HG03354 (cell line): ENCODE data around the gene MAP4.

Experiments used
- ATAC-seq: cut with Tn5 transposase; IDR thresholded peaks from one replicate; pipeline ENCODE4 v1.9.1; 2021; ENCODE audit warnings: mild to moderate bottlenecking; ENCODE audit not compliant: unreplicated experiment, poor library complexity, severe bottlenecking

The MAP4 gene

GRCh38 chr3:47803480-47804025 lies 212.7 kb downstream of the MAP4 start:
- no peak for ATAC-seq

GRCh38 chr3:47802734-47803479 lies 213.3 kb downstream of the MAP4 start, which contains the start of gene DHX30:
DHX30 (plus strand) TSS chr3:47803138; CDS start chr3:47810684, 7,546 bp downstream.
- ATAC-seq, result peak; percentile 91
